HG02870 (cell line): ENCODE measurements around the gene EVA1A.

Source experiments
- ATAC-seq: cut with Tn5 transposase; IDR thresholded peaks from one replicate; pipeline ENCODE4 v1.9.1; 2021; ENCODE audit warnings: mild to moderate bottlenecking, moderate library complexity; ENCODE audit not compliant: unreplicated experiment

EVA1A gene

DNA sequence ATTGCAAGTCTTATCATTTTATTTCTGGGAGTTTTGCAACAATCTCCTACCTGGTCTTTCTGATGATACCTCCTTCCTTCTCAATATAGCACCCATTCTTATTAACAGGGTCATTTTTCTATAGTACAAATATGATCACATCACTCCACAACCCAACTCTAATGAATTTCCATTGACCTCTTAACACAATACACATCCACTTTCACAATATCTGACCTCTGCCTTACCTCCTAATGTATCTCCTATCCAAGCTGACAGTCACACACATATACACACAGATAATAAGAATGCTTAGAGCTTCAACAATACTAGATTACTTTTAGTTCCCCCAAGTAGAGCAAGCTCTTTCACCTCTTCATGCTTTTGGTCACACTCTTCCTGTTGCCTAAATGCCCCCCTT lies 40.9 kb downstream of the EVA1A start:
- no peak for ATAC-seq

DNA sequence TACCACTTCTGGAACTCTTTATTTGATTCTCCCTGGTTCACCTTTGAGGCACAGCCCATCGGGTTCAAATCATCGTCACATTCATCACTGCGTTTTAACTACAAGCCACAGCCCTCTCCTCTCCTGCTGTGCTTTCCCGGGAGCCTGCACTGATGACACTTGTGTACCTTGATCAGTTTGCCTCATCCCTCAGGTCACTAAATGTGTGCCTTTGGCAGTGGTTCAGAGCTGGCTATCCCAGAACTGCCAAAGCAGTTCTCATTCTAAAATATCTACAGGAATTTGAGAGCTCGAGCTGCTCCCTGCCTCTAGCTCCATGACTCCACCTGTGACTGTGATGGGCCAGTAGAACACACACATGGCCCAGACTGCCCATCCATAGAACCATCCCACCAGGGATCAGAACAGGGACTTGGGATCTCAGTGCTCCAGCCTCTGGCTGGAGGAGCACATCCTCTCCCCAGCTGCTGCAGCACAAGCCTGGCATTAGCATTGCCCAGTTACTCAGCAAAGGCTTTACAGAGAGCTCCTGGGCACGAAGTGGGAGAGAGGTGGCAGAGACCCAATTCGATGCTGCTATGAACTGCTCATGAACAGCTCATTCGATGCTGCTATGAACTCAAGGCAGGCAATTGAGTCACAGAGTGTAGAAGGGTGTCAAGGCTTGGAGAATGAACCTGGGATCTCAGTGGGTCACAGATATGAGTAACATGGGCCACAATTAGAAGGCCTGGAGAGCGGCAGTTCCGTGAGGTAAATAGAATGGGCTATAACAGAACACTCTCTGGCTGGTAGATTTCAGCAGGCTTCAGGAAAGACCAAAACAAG lies 41.9 kb downstream of the EVA1A start:
- ATAC-seq: no peak

DNA sequence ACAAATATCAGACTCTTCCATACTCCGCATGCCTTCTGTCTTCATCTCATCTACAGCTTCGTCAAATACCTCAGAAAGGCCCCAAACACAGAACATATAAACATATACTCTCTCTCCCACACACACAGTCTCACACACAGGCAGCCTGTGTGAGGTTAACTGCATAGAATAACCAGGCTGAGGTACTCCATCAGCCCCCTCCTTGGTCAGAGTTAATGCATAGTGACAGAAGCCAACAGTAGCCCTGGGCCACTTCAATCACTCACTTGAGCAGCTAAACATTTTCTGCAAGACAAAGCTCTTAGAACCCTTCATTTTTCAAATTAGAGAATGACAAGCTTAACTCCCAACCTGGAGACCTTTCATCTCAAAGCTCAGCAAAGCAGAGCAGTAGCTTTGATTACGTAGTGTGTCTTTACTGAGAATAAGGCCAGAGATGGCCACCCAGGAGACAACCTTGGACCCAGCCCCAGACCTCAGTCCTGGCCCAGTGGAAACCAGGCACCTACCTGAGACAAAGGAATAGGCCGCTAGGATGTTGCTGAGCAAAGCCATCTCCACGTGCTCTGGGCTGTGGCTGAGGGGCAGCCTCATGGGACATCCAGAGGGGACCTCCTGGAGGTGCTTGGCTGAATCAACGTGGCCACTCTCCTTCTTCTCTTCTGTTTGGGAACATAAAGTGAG lies 43.0 kb downstream of the EVA1A start:
- ATAC-seq: no peak

DNA sequence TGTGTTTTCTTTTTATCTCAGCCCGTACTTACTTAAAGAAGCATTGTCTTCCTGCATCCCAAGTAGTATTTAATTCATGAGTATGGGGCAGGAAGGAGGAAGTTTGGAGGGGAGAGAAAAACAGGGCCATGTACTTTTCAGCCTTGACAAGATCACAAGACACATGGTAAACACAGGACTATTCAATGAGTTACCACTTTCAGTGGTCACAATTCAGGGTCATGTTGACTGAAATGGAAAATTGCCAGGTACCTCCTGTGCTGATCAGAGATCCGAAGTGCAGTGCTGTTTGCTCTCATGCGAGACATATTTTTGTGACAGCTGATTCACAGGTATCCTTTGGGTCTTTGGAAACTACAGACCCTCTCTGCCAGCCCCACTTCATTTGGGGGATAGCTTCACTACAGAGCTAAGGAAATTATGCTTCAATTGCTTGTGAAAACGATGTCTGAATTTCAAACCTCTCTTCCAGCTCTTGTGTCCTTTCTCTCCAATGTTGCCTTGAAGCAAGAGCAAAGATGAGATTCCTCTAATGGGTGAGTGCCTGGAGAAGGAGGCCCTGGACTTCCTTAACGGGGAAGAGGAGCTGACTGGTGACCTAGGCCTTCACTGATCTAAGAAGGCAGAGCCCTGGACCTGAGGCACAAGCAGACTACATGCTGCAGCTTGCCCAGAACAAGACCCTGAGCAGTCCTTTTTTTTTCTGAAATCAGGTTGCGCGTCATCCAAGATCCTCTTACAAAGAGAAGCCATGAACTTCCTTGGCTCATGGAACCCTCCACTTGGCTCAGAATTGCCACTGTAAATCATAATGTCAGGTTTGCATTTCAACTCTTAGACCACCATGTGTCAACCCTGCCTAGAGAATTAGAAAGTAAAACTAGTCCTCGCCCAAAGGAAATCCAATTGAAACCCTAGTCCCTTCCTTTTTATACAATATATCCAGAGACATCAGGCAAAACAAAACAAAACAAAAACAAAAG lies 44.1 kb downstream of the EVA1A start:
- peak; percentile 90 for ATAC-seq

DNA sequence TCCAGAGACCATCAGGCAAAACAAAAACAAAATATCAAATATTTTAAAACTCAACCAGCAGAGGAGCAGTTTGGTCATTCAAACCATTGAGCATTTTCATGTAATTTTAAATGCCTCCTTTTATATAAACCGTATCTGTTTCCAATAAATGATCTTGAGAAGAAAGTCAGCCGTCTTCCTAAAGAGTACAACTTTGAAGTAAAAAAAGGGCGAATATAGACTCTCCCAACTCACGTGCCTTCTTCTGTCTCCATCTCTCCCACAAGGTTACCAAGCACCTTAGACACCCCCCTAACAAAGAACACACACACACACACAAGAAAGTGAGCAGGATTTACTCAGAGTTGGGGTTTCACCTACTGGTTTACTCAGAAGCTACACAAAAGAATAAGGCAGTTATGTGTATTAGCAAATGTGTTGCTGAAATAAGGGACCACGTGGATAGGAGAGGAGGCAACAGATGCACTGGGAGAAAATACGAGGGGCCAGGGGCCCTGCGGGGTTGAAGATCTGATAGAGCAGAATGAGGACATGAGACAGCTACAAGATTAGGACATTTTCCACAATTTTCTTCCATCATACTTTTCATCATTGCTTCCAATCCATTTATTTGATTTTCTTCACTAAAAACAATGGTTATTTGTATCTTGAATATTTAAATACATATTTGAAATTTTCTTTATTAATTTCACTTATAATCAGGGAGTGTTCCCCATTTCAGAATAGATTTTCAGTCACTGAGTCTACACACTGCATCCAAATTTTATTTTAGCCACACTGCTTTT lies 45.0 kb downstream of the EVA1A start:
- no peak for ATAC-seq

DNA sequence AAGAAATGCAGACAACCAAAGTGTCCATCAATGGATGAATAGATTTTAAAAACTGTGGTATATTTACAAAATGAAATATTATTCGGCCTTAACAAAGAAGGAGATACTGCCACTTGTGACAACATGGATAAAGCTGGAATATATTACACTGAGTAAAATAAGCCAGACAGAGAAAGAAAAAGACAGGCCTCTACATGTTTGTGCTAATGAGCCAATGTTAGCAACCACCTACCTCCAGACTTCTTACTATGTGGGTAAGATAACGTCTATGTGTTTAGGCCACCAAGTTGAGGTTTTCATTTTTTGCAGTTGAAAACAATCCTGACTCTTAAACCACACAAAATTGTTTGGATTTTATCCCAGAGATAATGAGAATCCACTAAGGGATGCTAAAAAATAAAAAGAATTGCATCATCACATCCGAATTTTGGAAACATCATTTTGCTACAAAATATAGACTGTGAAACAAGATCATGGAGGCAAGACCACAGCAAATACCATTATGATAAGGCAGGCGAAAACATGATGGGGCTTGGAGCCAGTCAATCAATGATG lies 47.0 kb downstream of the EVA1A start:
- ATAC-seq: no peak

DNA sequence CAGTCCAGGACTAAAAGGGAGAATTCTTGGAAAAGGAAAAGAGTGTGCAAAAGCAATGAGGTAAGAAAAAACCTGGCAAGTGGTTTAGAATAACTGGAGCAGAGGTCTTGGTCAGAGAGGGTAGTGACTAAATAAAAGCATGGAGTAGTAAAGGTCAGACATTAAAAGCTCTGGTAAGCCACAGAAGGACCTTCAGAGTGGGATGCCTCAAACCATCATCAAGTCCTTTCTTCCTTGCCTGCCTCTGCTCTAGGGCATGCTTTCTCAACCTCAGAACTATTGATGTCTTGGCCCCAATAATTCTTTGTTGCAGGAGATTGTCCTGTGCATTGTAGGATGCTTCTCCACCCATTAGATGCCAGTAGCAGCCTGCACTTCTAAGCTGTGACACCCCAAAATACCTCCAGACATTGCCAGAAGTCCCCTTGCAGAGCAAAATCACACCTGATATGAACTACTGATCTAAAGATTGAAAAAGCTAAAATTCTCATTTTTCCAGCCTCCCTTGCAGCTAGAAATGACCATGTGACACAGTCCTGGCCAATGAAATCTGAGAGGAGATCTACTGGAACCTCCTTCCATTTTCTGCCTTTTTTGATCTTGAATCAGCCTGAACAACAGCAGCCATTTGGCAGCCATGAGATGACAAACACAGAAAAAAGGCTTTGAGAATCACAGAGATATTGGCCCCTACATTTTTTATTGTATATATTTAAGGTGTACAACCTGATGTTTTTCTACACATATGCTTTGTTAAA lies 48.1 kb downstream of the EVA1A start:
- no peak for ATAC-seq

DNA sequence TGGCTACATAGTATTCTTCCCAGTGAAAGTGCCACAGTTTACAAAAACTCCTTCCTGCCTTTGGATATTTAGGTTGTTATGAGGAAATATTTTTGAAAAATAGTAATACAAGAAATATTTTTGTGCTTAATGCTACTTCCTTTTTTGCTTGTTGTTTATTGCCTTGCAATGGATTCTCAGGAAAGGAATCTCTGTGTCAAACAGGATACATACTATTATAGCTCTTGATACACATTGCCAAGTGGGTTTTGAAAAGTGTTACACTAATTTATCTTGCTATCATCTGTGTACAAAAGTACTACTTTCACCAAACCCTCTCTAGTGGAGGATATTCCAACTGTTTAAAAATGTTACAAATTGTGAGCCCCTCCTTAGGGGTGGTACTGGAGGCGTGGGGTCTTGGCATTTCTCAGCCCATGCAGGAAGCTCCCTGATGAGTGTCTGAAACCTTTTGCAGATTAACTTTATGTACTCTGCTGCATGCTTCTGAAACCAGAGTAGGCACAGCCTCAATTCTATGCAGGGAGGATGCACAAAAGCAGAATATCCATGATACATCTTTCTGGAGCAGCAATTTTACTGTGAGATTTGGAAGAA lies 54.5 kb downstream of the EVA1A start:
- ATAC-seq: no peak

DNA sequence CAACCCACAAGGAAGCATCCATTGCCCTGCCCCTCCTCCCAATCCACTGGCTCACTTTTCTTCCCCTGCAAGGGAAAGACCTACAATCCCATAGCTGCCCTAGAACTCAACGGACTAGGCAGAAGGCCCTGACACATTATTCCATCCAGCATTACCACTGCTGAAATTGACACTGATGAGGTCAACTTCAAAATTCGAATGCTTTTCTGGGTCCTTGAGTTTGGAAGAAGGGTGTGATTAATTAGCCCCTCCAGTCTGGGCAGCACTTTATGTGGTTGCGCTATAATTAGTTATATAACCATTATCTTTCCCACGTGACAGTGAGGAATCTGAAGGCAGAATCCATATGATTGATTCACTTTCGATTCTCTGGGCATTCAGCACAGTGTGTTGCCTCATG lies 55.7 kb downstream of the EVA1A start:
- ATAC-seq: no peak

DNA sequence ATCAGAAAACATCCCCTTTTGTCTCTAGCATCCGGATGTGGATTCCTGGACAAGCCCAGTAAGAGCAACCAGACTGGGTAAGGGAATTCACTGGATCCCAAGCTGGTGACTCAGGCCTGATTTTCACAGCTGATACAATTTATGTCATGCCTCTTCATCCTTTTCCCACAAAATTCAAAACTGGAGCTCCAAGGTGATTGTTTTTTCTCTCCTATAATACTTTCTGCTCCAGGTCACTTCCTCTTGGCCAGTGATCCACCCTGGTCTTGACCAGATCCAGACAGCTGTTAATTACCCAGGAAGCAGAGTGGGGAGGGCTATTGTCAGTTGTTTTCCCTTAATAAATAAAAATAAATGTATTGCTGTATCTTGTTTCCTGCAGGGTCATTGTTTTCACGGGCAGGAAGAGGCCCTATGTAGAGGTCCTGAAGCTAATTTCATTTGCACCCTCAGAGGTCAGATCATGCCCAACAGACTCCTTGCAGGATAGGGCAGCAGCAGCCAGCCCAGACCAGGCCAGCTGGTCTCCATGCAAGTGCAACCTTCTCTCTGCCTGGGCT lies 57.6 kb downstream of the EVA1A start:
- no peak for ATAC-seq

DNA sequence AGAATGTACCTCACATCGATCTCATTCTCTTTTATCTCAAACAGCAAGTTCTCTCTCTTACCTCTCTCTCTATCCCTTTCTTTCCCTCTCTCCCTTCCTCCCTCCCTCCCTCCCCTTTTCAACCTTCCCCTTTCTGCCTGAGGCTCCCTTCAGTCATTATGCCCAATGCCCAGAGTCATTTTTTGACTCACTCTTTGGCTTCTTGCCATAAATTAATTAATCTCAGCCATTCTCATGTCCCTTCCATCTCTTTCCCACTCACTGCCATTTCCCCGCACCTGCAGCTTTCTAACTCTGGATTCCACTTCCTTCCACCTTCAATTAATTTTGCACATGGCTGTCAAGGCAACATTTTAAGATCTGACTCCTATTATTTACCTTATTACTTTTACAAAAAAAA lies 60.1 kb downstream of the EVA1A start:
- no peak for ATAC-seq

DNA sequence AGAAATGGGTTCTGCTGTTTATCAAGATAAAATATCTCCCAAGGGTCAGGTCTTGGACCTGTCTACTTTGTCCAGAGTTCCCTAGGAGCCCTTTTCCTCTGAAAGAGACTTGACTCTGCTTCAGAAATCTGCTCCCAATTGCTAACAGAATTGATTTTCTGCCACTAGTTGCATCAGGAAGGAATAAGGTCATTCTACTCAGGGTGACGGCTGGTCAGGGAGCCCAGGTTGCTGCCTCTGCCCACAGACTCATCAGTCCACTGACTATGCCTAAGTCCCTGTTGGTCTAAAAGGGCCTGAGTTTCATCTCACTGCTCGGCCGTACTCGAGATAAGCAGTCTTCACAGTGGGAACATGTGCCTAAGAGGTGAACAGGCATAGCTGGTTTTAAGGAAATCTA lies 61.2 kb downstream of the EVA1A start:
- no peak for ATAC-seq

DNA sequence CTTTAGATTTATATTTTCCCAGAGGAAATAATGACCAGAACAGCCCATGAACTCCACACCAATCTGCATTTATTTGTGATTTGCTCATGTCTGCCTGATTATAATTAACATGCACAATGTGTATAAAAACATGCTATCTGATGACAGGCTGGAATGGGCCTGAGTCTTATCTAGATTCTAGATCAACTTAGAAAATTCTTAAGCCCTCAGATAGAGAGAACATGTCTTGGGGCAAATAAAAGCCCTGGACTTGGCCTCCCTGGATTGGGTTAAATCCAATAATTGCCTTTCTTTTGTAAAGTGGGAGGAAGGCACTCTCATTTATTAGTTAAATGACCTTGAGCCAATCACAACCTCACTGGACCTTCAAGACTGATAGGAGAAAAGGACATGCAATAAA lies 61.8 kb downstream of the EVA1A start:
- ATAC-seq: no peak

DNA sequence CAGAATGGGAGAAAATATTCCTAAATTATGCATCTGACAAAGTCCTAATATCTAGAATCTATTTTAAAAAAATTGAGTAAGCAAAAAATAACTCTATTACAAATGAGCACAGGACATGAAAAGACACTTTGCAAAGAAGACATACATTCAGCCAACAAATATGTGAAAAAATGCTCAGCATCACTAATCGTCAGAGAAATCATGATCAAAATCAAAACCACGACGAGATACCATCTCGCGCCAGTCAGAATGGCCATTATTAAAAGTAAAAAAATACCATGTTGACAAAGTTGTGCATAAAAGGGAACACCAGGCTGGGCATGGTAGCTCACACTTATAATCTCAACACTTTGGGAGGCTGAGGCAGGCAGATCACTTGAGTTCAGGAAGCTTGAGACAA lies 63.5 kb downstream of the EVA1A start:
- no peak for ATAC-seq

DNA sequence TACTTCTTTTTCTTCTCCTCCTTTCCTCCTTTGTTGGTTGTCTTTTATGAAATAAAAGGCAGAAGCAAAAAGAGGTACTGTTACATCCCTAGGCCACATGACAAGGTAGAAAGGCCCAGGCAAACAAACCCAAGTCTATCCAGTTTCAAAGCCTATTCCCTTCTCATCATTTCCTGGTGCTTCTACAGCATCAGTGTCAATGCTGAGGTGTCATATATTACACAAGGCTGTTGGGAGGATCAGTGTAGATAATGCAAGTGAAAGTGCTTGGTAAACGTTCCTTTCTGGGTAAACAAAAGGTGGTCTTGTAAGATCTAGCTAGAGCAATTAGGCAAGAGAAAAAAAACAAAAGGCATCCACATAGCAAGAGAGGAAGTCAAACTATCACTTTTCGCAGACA lies 64.9 kb downstream of the EVA1A start:
- ATAC-seq: no peak

DNA sequence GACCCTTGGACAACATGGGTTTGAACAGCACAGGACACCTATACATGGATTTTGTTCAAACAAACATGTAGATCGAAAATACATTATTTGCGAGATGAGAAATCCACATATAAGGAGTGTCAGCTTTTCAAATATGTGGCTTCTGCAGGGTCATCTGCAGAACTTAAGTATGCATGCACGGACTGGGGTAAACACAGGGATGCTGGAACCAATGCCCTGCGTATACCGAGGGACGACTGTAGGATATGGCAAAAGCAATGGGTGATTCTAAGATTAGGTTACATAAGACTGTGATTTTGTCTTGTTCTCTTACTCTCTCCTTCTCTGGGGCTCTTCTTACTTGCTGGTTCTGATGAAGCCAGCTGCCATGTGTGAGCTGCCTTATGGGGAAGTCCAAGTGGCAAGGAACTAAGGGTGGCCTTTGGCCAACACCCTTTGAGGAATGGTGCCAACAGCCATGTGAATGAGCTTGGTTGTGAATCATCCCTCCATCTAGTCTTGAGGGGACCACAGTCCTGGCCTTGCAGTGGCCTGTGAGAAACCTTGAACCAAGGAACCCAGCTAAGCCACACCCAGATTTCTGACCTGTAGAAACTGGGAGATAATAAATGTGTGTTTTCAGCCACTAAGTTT lies 66.5 kb downstream of the EVA1A start:
- ATAC-seq: no peak

DNA sequence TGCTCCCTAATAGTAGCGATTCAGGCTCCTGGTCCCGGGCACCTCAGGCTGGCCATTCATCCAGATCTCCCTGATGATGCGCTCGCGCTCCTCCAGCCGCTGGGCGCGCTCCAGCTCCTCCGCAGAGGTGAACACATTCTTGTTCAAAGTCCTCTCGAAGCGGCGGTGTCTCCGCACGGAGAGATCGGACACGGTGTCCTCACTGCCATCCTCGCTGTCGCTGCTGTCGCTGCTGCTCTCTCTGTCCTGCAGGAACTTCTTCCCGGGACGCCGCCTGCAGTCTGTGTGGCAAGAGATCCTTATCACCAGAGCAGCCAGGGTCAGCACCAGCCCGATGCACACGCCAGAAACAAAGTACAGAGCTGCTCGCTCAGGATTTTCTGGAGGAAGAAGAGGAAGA lies 67.5 kb downstream of the EVA1A start:
- no peak for ATAC-seq

DNA sequence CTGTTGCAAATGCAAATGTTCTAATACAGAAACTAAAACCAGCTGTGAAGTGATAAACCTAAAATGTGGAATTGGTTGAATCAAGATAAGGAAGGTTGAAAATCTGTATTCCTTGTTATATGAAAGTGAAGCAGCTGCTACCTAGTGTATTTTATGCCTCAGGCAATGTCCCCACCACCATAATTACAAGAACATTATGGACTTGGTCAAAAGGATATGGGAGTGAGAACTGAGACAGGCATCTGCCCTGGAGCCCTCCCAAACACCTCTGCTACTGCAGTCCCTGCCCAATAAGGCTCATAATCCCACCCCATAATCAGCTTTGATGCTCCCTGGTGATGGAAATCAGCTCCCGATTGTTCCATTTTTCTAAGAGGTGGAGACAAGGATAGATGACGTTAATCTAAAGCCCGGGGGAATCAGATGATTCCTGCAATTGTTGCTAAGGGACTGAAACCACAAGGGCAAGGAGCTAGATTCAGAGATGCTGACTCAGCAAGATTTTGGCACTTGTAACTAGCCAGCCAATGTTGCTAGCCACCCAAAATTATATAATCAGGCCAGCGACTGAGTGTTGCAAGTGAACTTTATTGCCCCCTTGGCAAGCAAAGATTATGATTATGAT lies 69.5 kb downstream of the EVA1A start:
- ATAC-seq: no peak
